Measurements from ENCODE around the gene POLR3H. TPM values are rescaled to one million over a fixed set of nuclear protein-coding genes. Genes with fewer than 3 reads are reported as not detected.
"Not testable (repeated sequence)": the region's sequence is repeated elsewhere in the genome, so short reads cannot be mapped to it uniquely, and the experiment has no call there.

The POLR3H gene
- polyA plus RNA-seq, 1 donor from 2014 or later = 28.0 TPM

- Histone ChIP-seq H3K4me3 (ENCODE audit: low read length) (peak overlapping the region; percentile 73), H3K4me2 (ENCODE audit: low read length) (peak overlapping the region; percentile 17), H3K27ac (ENCODE audit: low read length) (peak overlapping the region; percentile 83), H3K9me3 (ENCODE audit: low read length) (no peaks in the 10 kb centered on the region), H3K36me3 (ENCODE audit: insufficient read depth, low read length) (no peaks in the 10 kb centered on the region), H3K27me3 (ENCODE audit: insufficient read depth, low read depth, low read length) (no peaks in the 10 kb centered on the region), H3K79me2 (replicated peaks; ENCODE audit: insufficient read depth, low read length) (no peaks in the 10 kb centered on the region), H3K9ac (ENCODE audit: low read length) (peak overlapping the region; percentile 82), H4K20me1 (ENCODE audit: insufficient read depth) (no peaks in the 10 kb centered on the region), H3F3A (ENCODE audit: insufficient read depth, low read length, poor library complexity, severe bottlenecking) (no peaks in the 10 kb centered on the region), H2AFZ (ENCODE audit: low read depth, low read length) (peak overlapping the region; percentile 58), H3K9me2 (ENCODE audit: insufficient read depth, low read length) (no peaks in the 10 kb centered on the region)
- TF ChIP-seq CTCF (IDR thresholded peaks at IDR 0.05; ENCODE audit: poor library complexity, severe bottlenecking) = no peak
- TF ChIP-seq EZH2 (IDR thresholded peaks at IDR 0.05; ENCODE audit: borderline replicate concordance, insufficient read depth, low read length, poor library complexity, severe bottlenecking) = no peak
- no peak for TF ChIP-seq RAD21 (conservative IDR thresholded peaks at IDR 0.05)
- TF ChIP-seq MXI1 (conservative IDR thresholded peaks at IDR 0.05; ENCODE audit: poor library complexity, severe bottlenecking) = no peak
- no peak for TF ChIP-seq REST (IDR thresholded peaks at IDR 0.05; ENCODE audit: borderline replicate concordance)
- no peak for TF ChIP-seq SMC3 (conservative IDR thresholded peaks at IDR 0.05; ENCODE audit: poor library complexity)
- no peak for TF ChIP-seq POLR2AphosphoS5 (IDR thresholded peaks at IDR 0.05)
- no peak for TF ChIP-seq EP300 (conservative IDR thresholded peaks at IDR 0.05; ENCODE audit: poor library complexity, severe bottlenecking)
- no peak for TF ChIP-seq TAF1 (IDR thresholded peaks at IDR 0.05; ENCODE audit: low read depth)
Measured at GRCh38 chr22:41560095-41560471, 15.8 kb upstream of the POLR3H start.

GRCh38 chr22:41558241-41558630, 14.0 kb upstream of the POLR3H start:
- not testable (repeated sequence) for H3K36me3 ChIP-seq (ENCODE audit: insufficient read depth, low read length); H3K27ac ChIP-seq (ENCODE audit: low read length); H3K27me3 ChIP-seq (ENCODE audit: insufficient read depth, low read depth, low read length); H3K4me2 ChIP-seq (ENCODE audit: low read length); H3K9ac ChIP-seq (ENCODE audit: low read length); H3K79me2 ChIP-seq (replicated peaks; ENCODE audit: insufficient read depth, low read length); H3K9me3 ChIP-seq (ENCODE audit: low read length); H2AFZ ChIP-seq (ENCODE audit: low read depth, low read length); H3K9me2 ChIP-seq (ENCODE audit: insufficient read depth, low read length); H3K4me3 ChIP-seq (ENCODE audit: low read length); H4K20me1 ChIP-seq (ENCODE audit: insufficient read depth); H3F3A ChIP-seq (ENCODE audit: insufficient read depth, low read length, poor library complexity, severe bottlenecking)

Data from neural cell (in vitro differentiated cells).